Gastroesophageal sphincter (tissue), 4 donors: ENCODE results near the gene ELOVL6. TPM values are rescaled to one million over a fixed set of nuclear protein-coding genes. Genes with fewer than 3 reads are reported as not detected.

Source experiments
- ATAC-seq: fragments of 150-250 bp; one replicate; pipeline ENCODE4 v1.9.1; 2016; ENCODE audit warnings: mild to moderate bottlenecking, moderate library complexity
- H3K27ac ChIP-seq, 4 donors: fragments of 200-600 bp; sonication (generic) in 3 of 4; 1 replicate in 3 of 4; 2 replicates in 1 of 4; pipeline ENCODE4 v1.5.1; 2016 to 2019
- H3K27me3 ChIP-seq: fragments of 200-600 bp; sonication (generic); one replicate; pipeline ENCODE4 v1.5.1; 2019
- H3K36me3 ChIP-seq, 2 donors: fragments of 200-600 bp; sonication (generic); one replicate each; pipeline ENCODE4 v1.5.1; 2019; ENCODE audit warnings: control low read depth in 1 of 2
- H3K4me1 ChIP-seq, 3 donors: fragments of 200-600 bp; sonication (generic); 1 replicate in 2 of 3; 2 replicates in 1 of 3; pipeline ENCODE4 v1.5.1; 2016 to 2019; ENCODE audit warnings: control low read depth in 2 of 3
- H3K4me3 ChIP-seq, 2 donors: fragments of 200-600 bp; sonication (generic); one replicate each; pipeline ENCODE4 v1.5.1; 2019; ENCODE audit warnings: mild to moderate bottlenecking in 1 of 2, moderate library complexity in 1 of 2
- H3K9me3 ChIP-seq, 3 donors: fragments of 200-600 bp; sonication (generic); one replicate each; pipeline ENCODE4 v1.5.1; 2017 to 2019; ENCODE audit warnings: control low read depth in 2 of 3
- EP300 ChIP-seq: sonication (generic); formaldehyde crosslinking; IDR thresholded peaks from one replicate; pipeline ENCODE4 v1.6.1; 2017; ENCODE audit warnings: antibody characterized with exemption, mild to moderate bottlenecking
- POLR2A ChIP-seq, 2 donors: fragments of 450-650 bp; IDR thresholded peaks; one replicate each; pipeline ENCODE4 v1.6.1; 2017; ENCODE audit warnings: antibody characterized with exemption in 2 of 2, mild to moderate bottlenecking in 2 of 2, moderate library complexity in 1 of 2
- POLR2AphosphoS5 ChIP-seq: sonication (generic); formaldehyde crosslinking; IDR thresholded peaks from one replicate; pipeline ENCODE4 v1.6.1; 2017; ENCODE audit warnings: antibody characterized with exemption
- WGBS, 2 donors: methylation state at CpG; one replicate each; pipeline ENCODE4 v1.1.5; 2018; ENCODE audit warnings: low coverage in 1 of 2; 5-methylcytosine and 5-hydroxymethylcytosine counted together
- total RNA-seq, 4 donors: library from RNA; depleted of rRNA; stranded (reverse); fragments of >200 nt; gene quantifications; one replicate each; pipeline ENCODE4 v1.1.0, GENCODE V29; 2016
- TF ChIP-seq, protein P1 (sequence below), 4 experiments: fragments of 200-600 bp in 2 of 4; fragments of 450-650 bp in 2 of 4; sonication (generic) in 1 of 4; IDR thresholded peaks; one replicate each; pipeline ENCODE4 v1.5.1; 2017 to 2019; ENCODE audit warnings: antibody characterized with exemption in 4 of 4, mild to moderate bottlenecking in 2 of 4, moderate library complexity in 2 of 4

Gene ELOVL6
- total RNA-seq, 4 donors from 2014 or later = 2.7 to 6.0 (median 3.5) TPM

DNA sequence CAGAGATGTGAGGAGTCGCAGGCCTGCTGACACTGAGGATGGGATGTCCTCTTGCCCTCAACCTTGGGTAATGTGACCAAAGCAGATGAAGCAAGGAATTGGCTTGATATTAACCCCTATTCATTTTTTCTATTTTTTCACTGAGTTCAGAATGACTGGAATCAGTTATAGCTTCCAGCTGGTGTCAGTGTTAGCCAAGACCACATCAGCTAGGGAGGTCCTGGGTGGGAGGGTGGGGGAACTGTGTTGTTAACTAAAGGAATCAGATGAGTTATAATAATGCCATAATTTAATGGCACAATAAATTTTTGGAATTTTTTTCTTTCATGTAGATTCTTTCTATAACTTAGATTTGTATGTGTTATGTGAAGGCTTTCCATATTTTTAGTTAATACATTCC is 193.9 kb downstream of the ELOVL6 start:
- no peaks in the 10 kb centered on the region for H3K9me3 ChIP-seq
- TF ChIP-seq, protein P1, sequence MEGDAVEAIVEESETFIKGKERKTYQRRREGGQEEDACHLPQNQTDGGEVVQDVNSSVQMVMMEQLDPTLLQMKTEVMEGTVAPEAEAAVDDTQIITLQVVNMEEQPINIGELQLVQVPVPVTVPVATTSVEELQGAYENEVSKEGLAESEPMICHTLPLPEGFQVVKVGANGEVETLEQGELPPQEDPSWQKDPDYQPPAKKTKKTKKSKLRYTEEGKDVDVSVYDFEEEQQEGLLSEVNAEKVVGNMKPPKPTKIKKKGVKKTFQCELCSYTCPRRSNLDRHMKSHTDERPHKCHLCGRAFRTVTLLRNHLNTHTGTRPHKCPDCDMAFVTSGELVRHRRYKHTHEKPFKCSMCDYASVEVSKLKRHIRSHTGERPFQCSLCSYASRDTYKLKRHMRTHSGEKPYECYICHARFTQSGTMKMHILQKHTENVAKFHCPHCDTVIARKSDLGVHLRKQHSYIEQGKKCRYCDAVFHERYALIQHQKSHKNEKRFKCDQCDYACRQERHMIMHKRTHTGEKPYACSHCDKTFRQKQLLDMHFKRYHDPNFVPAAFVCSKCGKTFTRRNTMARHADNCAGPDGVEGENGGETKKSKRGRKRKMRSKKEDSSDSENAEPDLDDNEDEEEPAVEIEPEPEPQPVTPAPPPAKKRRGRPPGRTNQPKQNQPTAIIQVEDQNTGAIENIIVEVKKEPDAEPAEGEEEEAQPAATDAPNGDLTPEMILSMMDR (IDR thresholded peaks at IDR 0.05) = no peak
- no peak for TF ChIP-seq EP300
- TF ChIP-seq POLR2AphosphoS5 = no peak
- TF ChIP-seq POLR2A (IDR thresholded peaks at IDR 0.05) = no peak
- no peak overlapping the region for H3K27ac ChIP-seq
- no peaks in the 10 kb centered on the region for H3K4me1 ChIP-seq
- H3K36me3 ChIP-seq = no peaks in the 10 kb centered on the region
- no peak overlapping the region for H3K4me3 ChIP-seq
- 71 to 100% methylated on average over 1 of the region's 1 CpG for WGBS, 2 donors
- no peaks in the 10 kb centered on the region for H3K27me3 ChIP-seq
- no peak for ATAC-seq

DNA sequence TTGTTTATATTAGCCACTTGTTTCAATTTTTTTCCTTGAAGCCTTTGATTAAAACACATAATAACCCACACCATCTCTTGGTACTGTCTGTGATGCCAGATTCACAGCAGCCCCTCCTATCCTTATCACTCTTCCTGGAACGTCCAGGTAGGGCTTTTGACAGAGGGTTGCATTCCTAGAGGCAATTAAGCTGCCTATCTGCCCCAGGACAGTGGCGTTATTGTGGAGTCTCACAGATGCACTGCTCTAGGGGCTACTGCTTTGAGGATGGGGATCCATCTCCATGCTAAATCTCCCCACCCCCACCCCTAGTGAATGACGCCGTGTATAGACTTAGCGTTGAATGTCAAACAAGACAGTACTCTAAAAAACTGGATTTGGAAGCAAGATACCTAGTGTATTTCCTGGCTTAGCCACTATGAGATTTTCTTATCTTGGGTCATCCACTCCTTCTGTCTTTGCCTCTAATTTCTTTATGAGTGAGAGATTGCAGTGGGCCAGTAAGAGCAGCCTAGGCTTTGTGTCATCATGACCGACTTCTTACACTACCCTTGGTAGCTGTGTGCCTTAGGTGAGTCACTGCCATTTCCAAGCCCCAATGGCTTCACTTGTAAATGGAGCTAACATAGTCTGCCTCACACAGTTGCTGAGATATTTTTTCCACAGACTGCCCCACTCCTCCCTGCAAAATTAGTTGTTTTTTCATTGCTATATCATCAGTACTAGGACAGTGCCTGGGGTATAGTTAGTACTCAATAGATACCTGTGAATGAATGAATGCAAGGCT is 194.8 kb downstream of the ELOVL6 start:
- Histone ChIP-seq H3K27ac (no peak overlapping the region), H3K4me3 (no peak overlapping the region), H3K9me3 (no peaks in the 10 kb centered on the region), H3K4me1 (no peaks in the 10 kb centered on the region), H3K27me3 (no peaks in the 10 kb centered on the region), H3K36me3 (no peaks in the 10 kb centered on the region)
- no peak for ATAC-seq
- WGBS, 2 donors = 55 to 76% methylated on average over 3 to 5 of the region's 6 CpGs
- TF ChIP-seq EP300 = no peak
- TF ChIP-seq, protein P1 (IDR thresholded peaks at IDR 0.05) = no peak
- TF ChIP-seq POLR2AphosphoS5 = no peak
- TF ChIP-seq POLR2A (IDR thresholded peaks at IDR 0.05) = no peak

DNA sequence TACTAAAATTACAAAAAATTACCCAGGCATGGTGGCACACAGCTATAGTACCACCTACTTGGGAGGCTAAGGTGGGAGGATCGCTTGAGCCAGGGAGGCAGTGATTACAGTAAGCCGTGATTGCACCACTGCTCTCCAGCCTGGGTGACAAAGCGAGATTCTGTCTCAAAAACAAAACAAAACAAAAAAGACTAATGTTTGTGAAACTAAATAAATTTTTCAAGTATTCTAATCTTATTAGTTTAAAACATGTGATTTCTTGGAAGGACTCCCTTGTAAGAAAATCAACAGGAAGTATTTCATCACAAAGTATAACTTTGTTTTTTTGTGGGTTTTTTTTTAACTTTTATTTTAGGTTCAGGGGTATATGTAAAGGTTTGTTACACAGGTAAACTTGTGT is 196.1 kb downstream of the ELOVL6 start:
- Histone ChIP-seq H3K4me3 (no peak overlapping the region), H3K27me3 (no peaks in the 10 kb centered on the region), H3K36me3 (no peaks in the 10 kb centered on the region), H3K9me3 (no peaks in the 10 kb centered on the region), H3K4me1 (no peaks in the 10 kb centered on the region), H3K27ac (no peak overlapping the region)
- WGBS, 2 donors = 89 to 100% methylated on average over 3 of the region's 3 CpGs
- TF ChIP-seq POLR2AphosphoS5 (no peak), POLR2A (IDR thresholded peaks at IDR 0.05) (no peak), EP300 (no peak)
- TF ChIP-seq, protein P1 (IDR thresholded peaks at IDR 0.05) = no peak
- no peak for ATAC-seq

DNA sequence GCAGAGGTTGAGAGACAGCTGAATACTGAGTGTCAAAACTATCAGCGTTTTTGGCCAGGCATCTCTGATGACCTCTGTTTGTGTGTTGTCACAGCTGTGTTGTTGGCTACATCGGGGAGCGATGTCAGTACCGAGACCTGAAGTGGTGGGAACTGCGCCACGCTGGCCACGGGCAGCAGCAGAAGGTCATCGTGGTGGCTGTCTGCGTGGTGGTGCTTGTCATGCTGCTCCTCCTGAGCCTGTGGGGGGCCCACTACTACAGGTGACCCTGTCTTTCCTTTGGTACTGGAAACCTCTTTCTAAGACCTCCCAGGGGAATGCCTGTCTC is 198.9 kb downstream of the ELOVL6 start:
- H3K27me3 ChIP-seq = no peaks in the 10 kb centered on the region
- TF ChIP-seq EP300 (no peak), POLR2AphosphoS5 (no peak), POLR2A (IDR thresholded peaks at IDR 0.05) (no peak)
- TF ChIP-seq, protein P1 (IDR thresholded peaks at IDR 0.05) = no peak
- H3K27ac ChIP-seq = no peak overlapping the region
- H3K9me3 ChIP-seq = no peaks in the 10 kb centered on the region
- WGBS, 2 donors = 20 to 77% methylated on average over 1 to 5 of the region's 9 CpGs
- H3K4me1 ChIP-seq = no peaks in the 10 kb centered on the region
- no peak overlapping the region for H3K4me3 ChIP-seq
- no peaks in the 10 kb centered on the region for H3K36me3 ChIP-seq
- no peak for ATAC-seq

DNA sequence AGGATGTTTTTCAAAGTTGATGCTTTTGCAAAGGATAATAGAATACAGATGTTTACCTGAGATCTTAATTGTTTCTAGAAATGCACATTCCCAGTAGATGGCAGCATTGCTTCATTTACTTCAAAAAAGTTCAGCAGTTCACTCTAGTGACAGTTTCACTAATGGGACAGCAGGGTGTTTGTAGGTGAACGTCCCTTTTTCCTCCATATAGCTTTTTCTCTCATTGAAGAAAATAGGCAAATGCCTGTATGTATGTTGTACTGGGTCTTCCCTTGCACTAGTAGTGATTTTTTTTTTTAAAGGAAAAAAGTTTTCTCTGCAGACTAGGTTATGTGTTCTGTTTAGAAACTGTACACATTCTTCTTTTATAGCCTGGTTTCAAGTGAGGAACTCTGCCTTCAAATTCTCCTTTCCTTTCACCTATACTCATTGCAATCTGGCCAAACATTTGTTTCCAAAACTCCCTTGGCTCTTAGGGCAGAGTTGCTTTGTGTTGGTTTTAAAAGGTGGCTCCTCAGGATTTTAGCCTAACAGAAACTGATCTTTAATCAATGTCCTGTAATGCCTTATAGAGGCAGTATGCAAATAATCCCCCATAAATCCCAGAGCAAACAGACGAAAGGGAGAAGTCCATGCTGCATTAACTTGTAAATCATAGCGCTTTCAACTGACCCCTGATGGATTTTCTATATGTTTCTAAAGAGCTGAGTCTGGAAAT is 199.4 kb downstream of the ELOVL6 start:
- TF ChIP-seq POLR2AphosphoS5 = no peak
- TF ChIP-seq, protein P1 (IDR thresholded peaks at IDR 0.05) = peak; percentile 38 to 72 (median 54)
- 27 to 43% methylated on average over 3 of the region's 3 CpGs for WGBS, 2 donors
- H3K4me1 ChIP-seq = no peaks in the 10 kb centered on the region
- H3K27me3 ChIP-seq = no peaks in the 10 kb centered on the region
- no peaks in the 10 kb centered on the region for H3K9me3 ChIP-seq
- no peak overlapping the region for H3K27ac ChIP-seq
- ATAC-seq = no peak
- no peaks in the 10 kb centered on the region for H3K36me3 ChIP-seq
- no peak overlapping the region for H3K4me3 ChIP-seq
